Heart left ventricle (tissue), 13 donors: ENCODE measurements around the gene PEAK3.

Source experiments
- POLR2A ChIP-seq, 2 donors: fragments of 450-650 bp; IDR thresholded peaks; one replicate each; pipeline ENCODE4 v1.6.1; 2017; ENCODE audit warnings: antibody characterized with exemption in 2 of 2, mild to moderate bottlenecking in 2 of 2, moderate library complexity in 2 of 2
- TF ChIP-seq, protein P1 (sequence below), 12 donors: fragments of 200-600 bp; sonication (generic) in 4 of 12; IDR thresholded peaks; one replicate each; pipeline versions ENCODE4 v1.5.0 to v1.8.0; 2018 to 2022; ENCODE audit warnings: antibody characterized with exemption in 12 of 12, mild to moderate bottlenecking in 5 of 12
- donor health status: ischemic (EF 13 %, LVEDD 7.1; RV severe dilation, severe dysfunction).
- donor health status: DM: no; HTN: yes; CAD: no.
- donor health status: DM: no; HTN: no; CAD: no.
- donor health status: ischemic (EF 25% LVEDD 6.9; RV normal size, moderate dysfunction).
- donor health status: ischemic (EF 25% LVEDD 5.7; RV mildly dilated, moderate dysfunction).
- donor health status: ischemic (EF 35%, LVEDD 5.7; RV mildly dilated, moderate dysfunction).
- donor health status: nonischemic (EF 11% LVEDD 7.7; RV severe dilation, severe dysfunction).
- donor health status: DM: yes; HTN: yes; CAD: no.
- donor health status: PGD.
- donor health status: ischemic (EF 29% LVEDD 5.4; RV normal size, mild dysfunction).
- donor health status: nonischemic (EF 23%, LVEDD 6.1; RV moderate dilation, normal function).

DNA sequence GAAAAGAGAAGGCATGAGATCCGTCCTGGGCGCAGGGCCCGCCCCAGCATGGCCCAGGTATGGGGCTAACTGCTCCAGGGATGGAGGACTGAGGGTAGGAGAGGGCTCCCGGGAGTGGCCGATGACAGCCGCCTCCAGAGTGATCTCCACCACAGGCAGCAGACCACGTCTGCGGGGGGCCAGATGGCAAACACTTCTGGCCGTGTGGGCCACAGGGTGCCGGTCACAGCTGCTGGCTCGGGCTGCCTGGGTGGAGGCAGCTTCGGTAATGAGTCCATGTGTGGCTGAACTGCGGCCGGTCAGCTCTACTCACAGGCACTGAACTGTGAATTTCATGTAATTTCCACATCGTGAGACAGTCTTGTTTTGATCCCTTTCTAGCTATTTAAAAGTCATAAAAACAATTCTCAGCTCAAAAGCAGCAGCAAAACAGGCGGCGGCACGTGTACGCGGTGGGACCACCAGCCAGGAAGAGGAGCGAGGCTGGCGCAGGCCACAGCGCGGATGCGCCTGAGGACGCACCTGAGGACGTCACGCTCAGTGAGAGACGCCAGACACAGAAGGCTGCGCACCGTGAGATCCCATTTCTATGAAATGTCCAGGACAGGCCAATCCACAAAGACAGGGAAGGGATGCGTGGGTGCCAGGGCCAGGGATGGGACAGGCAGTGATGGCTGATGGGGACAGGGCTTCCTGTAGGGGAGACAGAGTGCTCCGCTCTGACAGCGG lies 42.4 kb upstream of the PEAK3 start:
- TF ChIP-seq, protein P1, sequence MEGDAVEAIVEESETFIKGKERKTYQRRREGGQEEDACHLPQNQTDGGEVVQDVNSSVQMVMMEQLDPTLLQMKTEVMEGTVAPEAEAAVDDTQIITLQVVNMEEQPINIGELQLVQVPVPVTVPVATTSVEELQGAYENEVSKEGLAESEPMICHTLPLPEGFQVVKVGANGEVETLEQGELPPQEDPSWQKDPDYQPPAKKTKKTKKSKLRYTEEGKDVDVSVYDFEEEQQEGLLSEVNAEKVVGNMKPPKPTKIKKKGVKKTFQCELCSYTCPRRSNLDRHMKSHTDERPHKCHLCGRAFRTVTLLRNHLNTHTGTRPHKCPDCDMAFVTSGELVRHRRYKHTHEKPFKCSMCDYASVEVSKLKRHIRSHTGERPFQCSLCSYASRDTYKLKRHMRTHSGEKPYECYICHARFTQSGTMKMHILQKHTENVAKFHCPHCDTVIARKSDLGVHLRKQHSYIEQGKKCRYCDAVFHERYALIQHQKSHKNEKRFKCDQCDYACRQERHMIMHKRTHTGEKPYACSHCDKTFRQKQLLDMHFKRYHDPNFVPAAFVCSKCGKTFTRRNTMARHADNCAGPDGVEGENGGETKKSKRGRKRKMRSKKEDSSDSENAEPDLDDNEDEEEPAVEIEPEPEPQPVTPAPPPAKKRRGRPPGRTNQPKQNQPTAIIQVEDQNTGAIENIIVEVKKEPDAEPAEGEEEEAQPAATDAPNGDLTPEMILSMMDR (IDR thresholded peaks at IDR 0.05), result no peak
- no peak for TF ChIP-seq POLR2A (IDR thresholded peaks at IDR 0.05)
